GM19043 (cell line): ENCODE data around the gene SHROOM2.

ENCODE experiments used
- ATAC-seq: cut with Tn5 transposase; IDR thresholded peaks from one replicate; pipeline ENCODE4 v1.9.1; 2021; ENCODE audit warnings: low read depth; ENCODE audit not compliant: unreplicated experiment

The SHROOM2 gene

DNA sequence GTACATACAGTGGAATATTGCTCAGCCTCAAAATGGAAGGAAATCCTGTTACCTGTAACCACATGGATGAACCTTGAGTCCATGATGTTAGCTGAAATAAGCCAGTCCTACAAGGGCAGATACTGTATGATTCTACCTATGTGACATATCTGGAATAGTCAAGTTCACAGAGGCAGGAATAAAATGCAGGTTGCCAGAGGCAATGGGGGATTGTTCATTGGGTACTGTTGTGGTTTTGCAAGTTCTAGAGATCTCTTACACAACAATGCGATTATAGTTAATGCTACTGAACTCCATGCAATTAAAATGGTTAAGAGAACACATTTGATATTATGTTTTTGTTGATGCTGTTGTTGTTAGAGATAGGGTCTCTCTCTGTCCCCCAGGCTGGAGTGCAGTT, 74.6 kb downstream of the SHROOM2 start:
- no peak for ATAC-seq

DNA sequence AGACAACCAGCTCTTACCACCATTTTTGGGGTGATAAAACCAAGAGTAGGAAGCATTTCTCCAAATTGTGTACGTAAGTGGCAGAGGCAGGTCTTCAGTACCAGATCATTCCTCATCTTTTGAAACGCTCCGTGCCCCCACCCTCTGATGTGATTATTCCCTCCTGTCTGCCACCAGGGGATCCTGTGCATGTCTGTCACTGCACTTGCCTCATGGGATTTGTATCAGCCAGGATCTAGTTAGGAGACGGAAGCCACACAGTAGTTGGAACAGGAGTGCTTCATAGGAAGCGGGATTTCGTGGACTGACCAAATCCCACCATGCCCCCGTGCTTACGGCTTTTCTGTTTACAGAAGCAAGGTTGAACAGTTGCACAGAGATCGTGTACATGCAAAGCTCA, 75.5 kb downstream of the SHROOM2 start:
- ATAC-seq: no peak

DNA sequence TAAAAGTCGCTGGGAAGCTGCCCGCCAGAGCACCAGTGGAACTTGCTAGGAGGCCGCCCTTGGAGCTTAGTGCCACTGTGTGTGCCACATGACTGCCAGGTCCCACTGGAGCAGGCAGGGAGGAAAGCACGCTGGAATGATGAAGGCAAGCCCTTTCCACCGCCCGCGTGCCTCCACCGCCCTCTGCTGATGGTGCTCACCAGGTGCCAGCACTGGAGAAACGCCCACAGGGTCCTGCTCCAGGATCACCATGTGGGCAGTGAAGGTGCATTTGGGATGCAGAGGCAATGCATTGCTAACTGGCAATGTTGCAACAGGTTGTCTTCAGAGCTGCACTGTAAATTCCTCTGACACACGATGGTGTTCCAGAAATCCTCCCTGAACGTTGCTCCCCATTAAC, 76.3 kb downstream of the SHROOM2 start:
- ATAC-seq: no peak

DNA sequence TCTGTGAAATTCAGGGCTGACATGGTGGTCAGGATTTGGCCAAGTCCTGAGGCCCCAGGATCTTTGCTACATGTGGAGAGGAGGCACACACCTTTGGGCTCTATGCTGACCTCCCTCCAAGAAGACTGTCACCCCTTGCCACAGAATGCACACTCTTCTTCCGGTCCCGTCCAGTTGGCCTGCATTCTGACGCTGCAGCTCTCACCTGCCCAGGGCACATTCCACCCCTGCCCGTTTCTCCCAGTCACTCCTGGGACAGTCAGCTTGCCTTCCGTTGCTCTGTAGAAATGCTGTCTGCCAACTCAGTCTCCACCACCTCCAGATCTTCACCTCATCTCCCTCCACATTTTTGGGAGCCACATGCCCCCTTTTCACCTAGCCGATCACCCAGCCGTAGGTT, 76.7 kb downstream of the SHROOM2 start:
- no peak for ATAC-seq

DNA sequence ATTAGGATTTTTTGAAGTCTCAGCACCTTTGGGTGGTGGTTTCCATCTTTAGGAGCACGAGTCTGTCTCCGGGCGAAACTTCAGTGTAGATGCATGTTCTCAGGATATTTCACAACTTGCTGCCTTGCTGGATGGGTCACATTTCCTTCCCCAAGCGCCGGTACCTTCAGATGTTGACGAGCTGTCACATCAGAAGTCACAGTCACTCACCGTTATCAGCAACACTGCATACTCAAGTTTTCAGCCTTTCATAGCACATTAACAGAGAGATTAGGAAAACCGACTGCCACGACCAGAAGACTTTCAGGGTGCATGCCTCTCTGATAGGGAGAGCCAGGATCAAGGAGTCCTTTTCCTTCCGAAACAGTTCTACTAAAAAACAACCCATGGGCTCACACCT, 77.8 kb downstream of the SHROOM2 start:
- no peak for ATAC-seq

DNA sequence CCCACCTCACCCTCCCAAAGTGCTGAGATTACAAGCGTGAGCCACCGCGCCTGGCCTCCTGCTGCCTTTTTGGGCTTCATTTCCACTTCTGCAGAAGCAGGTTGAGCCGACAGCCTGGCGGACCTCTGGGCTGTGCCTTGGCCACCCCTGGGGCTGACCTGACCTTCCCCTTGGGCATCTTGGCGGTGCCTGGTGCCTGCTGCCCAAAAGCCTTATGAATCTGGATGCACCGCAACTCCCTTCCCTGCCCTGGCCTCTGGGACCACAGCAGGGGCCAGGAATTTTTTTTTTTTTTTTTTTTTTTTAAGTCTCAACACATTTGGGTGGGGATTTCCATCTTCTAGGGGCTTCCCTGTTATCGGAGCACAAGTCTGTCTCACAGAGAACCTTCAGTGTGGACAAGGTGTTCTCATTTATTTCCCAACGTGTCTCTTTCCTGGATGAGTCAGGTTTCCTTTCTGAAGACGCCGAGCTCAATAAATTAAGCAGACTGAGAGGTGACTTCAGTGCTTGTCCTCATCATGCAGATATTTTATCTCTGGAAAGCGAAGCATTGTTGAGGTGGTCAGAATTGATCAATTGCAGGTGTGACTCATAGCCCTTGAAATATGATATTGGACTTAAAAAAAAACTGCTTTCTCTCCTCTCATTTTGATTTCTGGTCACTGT, 79.7 kb downstream of the SHROOM2 start:
- ATAC-seq: no peak

DNA sequence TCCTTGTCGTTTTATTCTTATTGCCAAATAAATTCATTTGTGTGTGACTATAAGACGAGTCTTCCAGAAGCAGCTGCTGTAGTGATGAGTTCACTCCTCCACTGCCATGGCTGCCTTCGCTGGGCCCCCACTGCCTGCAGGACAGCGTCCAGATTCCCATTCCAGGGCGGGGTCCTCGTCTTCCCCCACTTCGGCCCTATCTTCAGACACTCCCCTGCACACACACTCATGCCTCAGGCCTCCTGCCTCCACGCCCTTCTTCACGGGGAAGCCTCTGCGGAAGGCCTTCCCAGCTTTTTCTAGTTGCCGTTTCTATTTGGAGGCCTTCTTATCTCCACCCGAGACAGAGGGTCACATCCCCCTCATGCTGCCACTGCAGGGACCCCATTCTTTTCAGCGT, 80.4 kb downstream of the SHROOM2 start:
- no peak for ATAC-seq

DNA sequence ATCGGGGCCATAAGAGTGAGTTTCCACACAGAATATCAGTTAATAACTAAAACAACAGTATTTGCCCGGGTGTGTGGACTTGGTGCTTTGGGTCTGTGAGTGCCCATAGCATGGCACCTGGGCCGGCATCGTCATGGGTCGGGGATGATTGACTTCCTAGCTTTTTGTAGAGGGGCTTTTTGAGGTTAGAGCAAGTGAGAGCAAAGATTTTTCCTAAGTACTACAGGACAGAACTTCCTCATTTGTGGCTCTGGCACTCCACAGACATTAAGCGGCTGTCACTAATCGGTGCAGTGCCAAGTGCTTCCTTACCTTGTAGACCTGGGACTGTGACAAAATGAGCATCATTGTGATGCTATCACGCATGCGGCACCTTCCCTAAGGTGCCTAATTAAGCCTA, 81.0 kb downstream of the SHROOM2 start:
- no peak for ATAC-seq

DNA sequence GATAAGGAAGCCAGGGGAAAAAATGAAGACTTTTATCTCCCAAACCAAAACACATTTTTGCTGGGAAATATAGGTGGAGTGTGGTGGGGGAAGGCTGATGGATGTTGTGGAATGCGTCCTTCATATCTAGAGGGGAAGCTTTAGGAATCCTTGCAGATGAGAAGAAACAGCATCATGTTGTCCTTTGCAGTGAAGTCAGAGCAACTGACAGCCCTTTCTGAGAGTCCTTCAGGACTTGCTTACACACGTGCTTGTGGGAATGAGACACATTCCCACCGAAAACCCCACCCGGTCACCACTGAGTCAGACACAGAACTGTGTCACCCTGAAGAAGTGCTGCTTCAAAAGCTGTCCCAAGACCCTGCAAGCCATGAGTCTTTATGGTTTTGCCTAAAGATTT, 81.5 kb downstream of the SHROOM2 start:
- no peak for ATAC-seq

DNA sequence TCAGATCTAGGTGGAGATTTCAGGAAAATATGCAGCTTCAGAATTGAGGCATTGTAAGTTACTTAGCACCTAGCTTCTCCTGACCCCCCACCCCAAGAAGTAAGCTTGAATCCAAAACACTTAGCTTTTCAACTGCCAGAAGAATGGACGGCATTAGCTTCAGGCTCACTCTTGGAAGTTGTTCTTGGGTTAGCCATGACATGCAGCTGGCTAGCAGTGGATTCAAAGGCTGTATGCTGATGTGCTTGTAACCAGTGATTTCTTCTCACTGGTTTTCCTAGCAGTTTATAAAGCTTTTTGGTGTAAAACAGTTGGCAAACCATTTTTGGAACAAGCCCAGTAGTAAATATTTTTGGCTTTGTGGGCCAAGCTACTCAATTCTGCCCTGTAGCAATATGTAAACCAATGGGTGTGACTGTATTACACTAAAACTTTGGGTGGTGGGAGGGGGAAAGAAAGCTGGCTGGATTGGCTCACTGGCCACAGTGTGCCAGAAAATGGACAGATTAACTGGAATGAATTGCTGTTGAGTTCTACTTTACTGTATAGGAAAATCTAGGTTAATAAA, 85.6 kb downstream of the SHROOM2 start:
- ATAC-seq: no peak

DNA sequence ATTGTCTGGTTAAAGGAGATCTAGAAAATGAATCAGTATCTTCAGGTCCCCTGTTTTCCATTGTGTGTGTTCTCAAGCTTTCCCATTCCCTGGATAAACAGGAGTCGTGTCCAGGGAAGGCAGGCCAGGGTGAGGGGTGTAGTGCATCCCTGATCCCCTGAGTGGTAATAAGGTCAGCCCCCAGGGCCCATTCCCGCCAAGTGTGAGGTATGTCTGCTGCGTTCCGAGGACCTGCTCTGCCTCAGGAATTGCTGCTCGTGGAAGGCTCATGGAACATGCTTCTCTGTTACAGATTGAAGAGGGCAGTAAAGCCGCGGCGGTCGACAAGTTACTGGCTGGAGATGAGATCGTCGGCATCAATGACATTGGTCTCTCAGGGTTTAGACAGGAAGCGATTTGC, 87.1 kb downstream of the SHROOM2 start:
- ATAC-seq: no peak

DNA sequence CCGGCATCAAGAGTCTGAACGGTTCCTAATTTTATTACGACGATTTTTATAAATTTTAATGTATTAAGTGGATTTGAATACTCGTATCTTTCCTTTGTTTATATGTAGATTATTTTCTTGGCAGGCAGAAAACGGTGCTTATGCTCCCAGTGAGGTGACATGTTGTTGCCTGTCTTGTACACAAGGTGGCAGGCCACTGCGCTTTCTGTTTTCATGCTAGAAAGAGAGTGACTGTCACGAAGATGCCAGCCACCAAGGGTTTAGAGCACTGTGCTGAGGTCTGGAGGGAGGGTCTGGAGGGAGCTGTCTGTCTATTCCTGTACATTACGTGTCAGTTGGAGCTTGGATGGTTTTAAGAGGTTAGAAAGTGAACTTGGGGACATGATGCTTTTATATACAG, 87.7 kb downstream of the SHROOM2 start:
- no peak for ATAC-seq

DNA sequence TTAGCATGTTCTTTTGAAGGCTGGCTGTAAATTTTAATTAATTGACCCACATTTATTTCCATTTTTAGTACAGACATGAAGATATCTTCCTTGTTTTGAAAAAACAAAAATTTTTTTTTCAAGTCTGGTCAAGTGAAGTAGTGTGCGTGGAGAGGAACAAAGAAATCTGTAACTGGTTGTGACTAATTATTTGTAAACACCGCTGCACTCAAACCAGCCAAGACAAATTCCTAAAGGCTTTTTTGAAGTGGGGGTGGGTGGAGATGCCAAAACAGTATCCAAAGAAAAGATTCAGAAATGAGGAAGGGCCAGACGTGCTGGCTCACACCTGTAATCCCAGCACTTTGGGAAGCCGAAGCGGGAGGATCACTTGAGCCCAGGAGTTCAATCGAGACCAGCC, 88.3 kb downstream of the SHROOM2 start:
- ATAC-seq: no peak

DNA sequence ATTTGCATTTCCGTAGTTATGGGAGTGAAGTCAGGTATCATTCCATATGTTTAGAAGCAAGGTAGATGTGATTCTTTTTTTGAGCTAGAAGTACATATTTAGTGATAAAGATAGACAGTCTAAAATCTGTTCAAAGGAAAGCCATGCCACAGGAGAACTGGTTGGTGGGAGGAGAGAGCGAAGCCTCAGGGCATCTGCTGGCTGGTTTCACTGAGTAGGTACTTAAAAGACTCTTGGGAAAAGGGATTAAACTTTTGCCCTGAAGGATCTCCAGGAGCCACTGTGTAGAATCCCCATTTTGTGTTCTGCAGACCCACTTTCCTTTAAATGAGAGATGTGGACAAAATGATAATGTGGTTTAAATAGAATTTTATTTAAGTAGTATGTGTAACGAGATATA, 89.6 kb downstream of the SHROOM2 start:
- ATAC-seq: no peak

DNA sequence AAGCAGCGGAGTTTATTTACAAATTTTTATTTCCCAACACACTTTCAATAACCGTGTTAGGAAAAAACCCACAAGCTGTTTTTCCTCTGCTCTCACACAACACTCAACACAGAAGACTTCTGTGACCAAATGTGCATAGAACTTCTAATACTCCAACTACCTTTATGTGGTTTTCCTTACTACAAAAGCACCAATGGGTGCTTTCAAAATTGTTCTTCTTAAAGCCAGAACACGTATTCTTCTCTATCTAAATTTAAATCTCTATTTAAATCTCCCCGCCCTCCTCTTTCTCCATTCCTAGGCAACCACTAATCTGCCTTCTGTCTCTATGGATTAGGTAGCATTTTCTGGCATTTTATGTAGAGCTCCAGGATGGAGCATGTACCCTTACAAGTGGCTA, 90.0 kb downstream of the SHROOM2 start:
- ATAC-seq: no peak

DNA sequence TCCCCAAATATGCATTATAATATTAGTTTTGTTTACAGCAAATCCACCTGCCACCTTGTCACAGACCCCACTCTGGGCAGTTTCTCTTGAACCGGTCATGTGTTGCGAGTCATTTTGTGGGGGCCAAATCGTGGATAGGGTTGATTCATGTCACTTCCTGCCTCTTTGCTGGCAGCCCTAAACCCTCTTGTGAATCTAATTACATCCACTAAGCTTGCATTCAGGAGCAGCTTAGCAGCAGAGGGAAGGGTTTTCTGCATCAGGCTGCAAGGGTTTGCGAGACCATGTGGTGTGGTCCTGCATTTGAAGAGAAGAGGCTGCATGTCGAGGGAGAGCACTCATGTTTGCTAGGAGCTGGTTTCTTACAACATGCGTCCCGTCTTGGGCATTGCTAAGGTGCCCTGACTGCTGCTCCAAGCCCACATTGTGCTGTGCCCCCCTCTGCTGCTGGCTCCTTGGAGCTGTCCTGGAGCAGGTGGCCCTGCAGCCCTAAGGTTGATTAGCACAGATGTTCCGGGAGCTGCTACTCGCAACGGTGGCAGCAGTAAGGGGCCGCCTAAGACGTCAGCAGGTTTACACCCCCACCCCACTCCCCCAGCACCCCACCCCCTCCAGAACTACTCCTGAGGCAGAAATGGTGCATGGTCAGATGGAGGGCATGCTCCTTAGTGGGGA, 92.1 kb downstream of the SHROOM2 start:
- no peak for ATAC-seq

DNA sequence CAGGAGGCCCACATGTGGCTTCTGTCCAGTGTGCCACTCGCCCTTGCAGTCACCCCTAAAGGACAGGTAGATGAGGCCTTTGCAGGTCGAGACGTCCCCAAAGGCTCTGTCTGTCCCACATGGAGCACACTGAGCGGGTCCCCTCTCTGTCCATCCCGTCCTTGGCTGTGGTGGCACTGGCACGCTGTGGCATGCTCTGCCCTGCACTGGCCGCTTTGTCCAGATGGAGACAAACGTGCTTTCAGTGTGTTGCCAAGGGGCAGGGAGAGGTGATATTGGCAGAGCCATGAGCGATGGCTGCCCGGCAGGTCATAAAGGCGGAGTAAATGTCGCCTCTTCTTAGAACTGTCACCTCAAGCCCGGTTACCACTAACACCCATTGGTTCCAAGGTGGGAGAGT, 94.0 kb downstream of the SHROOM2 start:
- ATAC-seq: no peak

DNA sequence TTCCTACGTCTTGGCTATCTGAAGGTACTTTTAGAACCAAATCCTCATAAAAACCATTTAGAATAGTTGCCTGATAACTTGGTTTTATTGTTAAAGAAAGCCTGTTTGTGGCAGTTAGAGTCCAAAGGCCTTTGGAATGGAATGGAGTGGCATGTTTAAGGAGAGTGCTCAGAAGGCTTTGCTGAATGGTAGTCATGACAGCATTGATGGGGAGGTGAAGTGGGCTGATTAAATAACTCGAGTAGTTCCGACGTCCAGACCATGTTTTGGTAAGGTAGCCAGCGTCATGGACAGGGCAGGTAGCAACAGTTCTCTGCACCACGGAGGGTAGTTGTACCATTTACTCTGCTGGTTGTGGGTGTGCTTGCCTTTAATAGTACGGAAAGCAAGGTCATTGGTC, 94.6 kb downstream of the SHROOM2 start:
- no peak for ATAC-seq

DNA sequence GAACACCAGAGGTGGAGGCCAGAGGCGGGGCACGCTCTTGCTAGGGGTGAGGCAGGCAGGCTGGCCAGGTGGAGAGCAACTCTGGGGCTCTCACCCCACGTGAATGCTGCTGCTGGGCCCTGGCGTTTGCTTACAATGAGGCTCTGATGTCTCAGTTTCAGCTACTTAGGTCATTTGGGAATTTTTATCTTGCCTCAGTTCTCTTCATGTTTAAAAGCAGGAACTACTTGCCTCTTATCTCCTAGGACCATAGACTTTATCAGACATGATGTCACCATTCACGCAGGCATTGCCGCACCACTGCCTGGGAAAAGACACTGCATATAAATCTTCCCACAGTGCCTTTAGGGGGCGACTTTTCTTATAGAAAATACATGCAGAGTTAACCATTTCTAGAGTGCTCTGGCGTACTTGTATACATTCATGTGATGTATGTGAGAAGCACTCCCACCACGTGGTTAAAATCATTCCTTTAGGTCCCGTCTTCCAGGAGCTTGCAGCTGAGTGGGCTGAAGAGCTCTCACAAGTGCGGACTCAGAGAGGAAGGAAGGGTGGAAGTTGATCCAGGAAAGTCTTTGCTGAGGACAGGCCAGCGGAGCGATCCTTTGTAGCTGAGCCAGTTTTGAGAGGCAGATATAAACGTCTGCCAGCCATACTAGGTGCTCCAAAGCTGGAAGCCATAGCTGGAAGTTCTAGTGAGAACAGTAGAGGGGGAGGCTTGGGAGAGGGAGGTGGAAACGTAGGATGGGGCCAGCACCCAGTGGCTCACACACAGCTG, 96.6 kb downstream of the SHROOM2 start:
- ATAC-seq: no peak

DNA sequence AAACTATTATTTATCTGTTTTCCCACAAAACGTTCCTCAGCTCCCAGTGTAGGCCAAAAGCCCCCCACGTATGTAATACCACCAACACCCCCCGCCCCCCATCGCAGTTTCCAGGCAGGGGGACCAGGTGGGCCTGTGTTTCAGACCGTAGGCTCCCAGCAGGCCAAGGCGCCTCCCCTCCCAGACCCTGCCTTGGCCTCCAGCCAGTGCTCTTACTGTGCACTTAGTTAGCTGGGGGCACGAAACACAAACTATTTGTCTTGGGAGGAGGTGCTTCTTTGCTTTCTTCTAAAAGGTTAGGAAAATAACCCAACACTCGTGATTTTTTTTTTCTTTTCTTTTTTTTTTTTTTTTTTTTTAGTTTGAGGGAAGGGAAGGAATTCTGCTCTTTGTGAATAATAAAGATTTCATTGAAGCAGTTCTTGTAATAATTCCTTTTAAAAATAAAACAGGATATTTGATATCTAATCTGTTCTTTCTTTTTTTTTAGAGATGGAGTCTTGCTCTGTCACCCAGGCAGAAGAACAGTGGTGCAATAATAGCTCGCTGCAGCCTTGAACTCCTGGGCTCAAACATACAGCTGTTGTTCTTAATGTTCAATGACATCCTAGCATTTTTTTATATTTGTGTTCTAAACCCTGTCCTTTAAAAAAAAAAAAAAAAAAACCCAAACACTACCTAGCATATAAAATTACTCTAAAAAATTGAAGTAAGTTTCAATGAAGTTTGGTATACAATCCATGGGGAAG, 98.0 kb downstream of the SHROOM2 start:
- ATAC-seq: no peak

DNA sequence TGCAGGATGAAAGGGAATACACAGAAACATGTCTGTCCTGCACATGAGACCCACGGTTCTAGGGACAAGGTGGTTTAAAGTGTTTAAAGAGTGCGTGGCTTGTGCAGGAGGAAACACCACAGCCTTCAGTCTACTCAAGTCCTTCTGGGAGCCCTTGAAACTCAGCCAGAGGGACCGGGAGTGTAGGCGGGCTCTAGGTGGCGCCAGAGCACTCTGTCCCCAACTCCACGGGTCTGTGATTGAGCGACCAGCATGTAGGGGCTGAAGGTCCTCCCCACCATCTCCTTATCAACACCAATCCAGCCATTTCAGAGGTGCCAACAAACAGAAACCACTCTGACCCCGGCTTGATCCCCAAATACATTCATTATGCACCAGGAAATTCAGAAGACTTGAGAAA, 98.9 kb downstream of the SHROOM2 start:
- ATAC-seq: no peak
